Activated naive CD8-positive, alpha-beta T cell treated with anti-CD3 and anti-CD28 coated beads for 36 hours (primary cell): ENCODE data around the gene KCTD21. TPM values are rescaled to one million over a fixed set of nuclear protein-coding genes. Genes with fewer than 3 reads are reported as not detected.
A peak's percentile ranks its signal among the peaks of the same experiment; 100 is the strongest.

Experiments
- DNase-seq: peaks from one replicate; pipeline ENCODE4 v3.0.0; 2021
- H3K27ac Mint-ChIP-seq: one replicate; pipeline ENCODE4 v1.8.0; 2022; ENCODE audit warnings: mild to moderate bottlenecking, moderate library complexity, mixed read lengths
- H3K27me3 Mint-ChIP-seq: one replicate; pipeline ENCODE4 v1.8.0; 2022; ENCODE audit warnings: mild to moderate bottlenecking, mixed read lengths
- H3K36me3 Mint-ChIP-seq: one replicate; pipeline ENCODE4 v1.8.0; 2021; ENCODE audit warnings: mild to moderate bottlenecking, mixed read lengths
- H3K4me1 Mint-ChIP-seq: one replicate; pipeline ENCODE4 v1.8.0; 2021; ENCODE audit warnings: mixed read lengths
- H3K4me3 Mint-ChIP-seq: one replicate; pipeline ENCODE4 v1.8.0; 2022; ENCODE audit warnings: mild to moderate bottlenecking, moderate library complexity, mixed read lengths
- H3K9me3 Mint-ChIP-seq: one replicate; pipeline ENCODE4 v1.8.0; 2022; ENCODE audit warnings: mixed read lengths
- total RNA-seq, 2 experiments: library from RNA; stranded (reverse); gene quantifications; one replicate each; pipeline ENCODE4 v1.2.3, GENCODE V29; 2021

KCTD21 gene
- total RNA-seq, 2 experiments from 2014 or later: 3.3 to 4.0 TPM

- DNase-seq: no peak
- peaks cover 31% of the 10 kb centered on the region for H3K4me1 Mint-ChIP-seq
Measured at GRCh38 chr11:78197816-78198215, 9.4 kb upstream of the KCTD21 start.

GRCh38 chr11:78196661-78197091, 8.2 kb upstream of the KCTD21 start:
- Mint-ChIP-seq H3K27me3 (no peaks in the 10 kb centered on the region), H3K9me3 (no peaks in the 10 kb centered on the region), H3K4me1 (peaks cover 26% of the 10 kb centered on the region), H3K4me3 (no peak overlapping the region), H3K27ac (no peak overlapping the region), H3K36me3 (peaks cover 11% of the 10 kb centered on the region)
- no peak for DNase-seq

More at GRCh38 chr11:78197816-78198215, 9.4 kb upstream of the KCTD21 start:
- peaks cover 11% of the 10 kb centered on the region for H3K36me3 Mint-ChIP-seq
- no peaks in the 10 kb centered on the region for H3K9me3 Mint-ChIP-seq
- H3K27me3 Mint-ChIP-seq: no peaks in the 10 kb centered on the region
- no peak overlapping the region for H3K4me3 Mint-ChIP-seq
- H3K27ac Mint-ChIP-seq: no peak overlapping the region

GRCh38 chr11:78195917-78196560, 7.6 kb upstream of the KCTD21 start:
- Mint-ChIP-seq H3K36me3 (peaks cover 8% of the 10 kb centered on the region), H3K27ac (no peak overlapping the region)
- DNase-seq: no peak

GRCh38 chr11:78194490-78194889, 6.1 kb upstream of the KCTD21 start:
- no peaks in the 10 kb centered on the region for H3K9me3 Mint-ChIP-seq
- peaks cover 34% of the 10 kb centered on the region for H3K4me1 Mint-ChIP-seq
- H3K36me3 Mint-ChIP-seq: peaks cover 7% of the 10 kb centered on the region
- DNase-seq: no peak
- H3K27ac Mint-ChIP-seq: no peak overlapping the region
- no peak overlapping the region for H3K4me3 Mint-ChIP-seq
- no peaks in the 10 kb centered on the region for H3K27me3 Mint-ChIP-seq

More at GRCh38 chr11:78195917-78196560, 7.6 kb upstream of the KCTD21 start:
- no peaks in the 10 kb centered on the region for H3K9me3 Mint-ChIP-seq
- H3K27me3 Mint-ChIP-seq: no peaks in the 10 kb centered on the region
- H3K4me1 Mint-ChIP-seq: peaks cover 23% of the 10 kb centered on the region
- no peak overlapping the region for H3K4me3 Mint-ChIP-seq

- Mint-ChIP-seq H3K4me1 (peaks cover 36% of the 10 kb centered on the region), H3K9me3 (no peaks in the 10 kb centered on the region)
- no peak for DNase-seq
Measured at GRCh38 chr11:78193806-78194205, 5.4 kb upstream of the KCTD21 start.

GRCh38 chr11:78192911-78193351, 4.5 kb upstream of the KCTD21 start:
- Mint-ChIP-seq H3K4me3 (no peak overlapping the region), H3K27ac (peak overlapping the region; percentile 67), H3K36me3 (peaks cover 7% of the 10 kb centered on the region), H3K4me1 (peaks cover 36% of the 10 kb centered on the region), H3K9me3 (no peaks in the 10 kb centered on the region), H3K27me3 (no peaks in the 10 kb centered on the region)
- DNase-seq: no peak

More at GRCh38 chr11:78193806-78194205, 5.4 kb upstream of the KCTD21 start:
- Mint-ChIP-seq H3K27ac (no peak overlapping the region), H3K4me3 (no peak overlapping the region), H3K27me3 (no peaks in the 10 kb centered on the region), H3K36me3 (peaks cover 7% of the 10 kb centered on the region)

- Mint-ChIP-seq H3K36me3 (peaks cover 6% of the 10 kb centered on the region), H3K27me3 (no peaks in the 10 kb centered on the region), H3K27ac (no peak overlapping the region), H3K4me3 (no peak overlapping the region), H3K9me3 (no peaks in the 10 kb centered on the region), H3K4me1 (peaks cover 40% of the 10 kb centered on the region)
- no peak for DNase-seq
Measured at GRCh38 chr11:78192223-78192719, 3.8 kb upstream of the KCTD21 start.

- peaks cover 3% of the 10 kb centered on the region for H3K36me3 Mint-ChIP-seq
- no peaks in the 10 kb centered on the region for H3K9me3 Mint-ChIP-seq
- H3K4me3 Mint-ChIP-seq: no peak overlapping the region
- no peaks in the 10 kb centered on the region for H3K27me3 Mint-ChIP-seq
- H3K27ac Mint-ChIP-seq: no peak overlapping the region
- H3K4me1 Mint-ChIP-seq: peaks cover 52% of the 10 kb centered on the region
- DNase-seq: no peak
Measured at GRCh38 chr11:78190871-78191538, 2.6 kb upstream of the KCTD21 start.

- no peak overlapping the region for H3K4me3 Mint-ChIP-seq
- H3K9me3 Mint-ChIP-seq: no peaks in the 10 kb centered on the region
- H3K4me1 Mint-ChIP-seq: peaks cover 56% of the 10 kb centered on the region
- DNase-seq: no peak
- H3K27me3 Mint-ChIP-seq: no peaks in the 10 kb centered on the region
- H3K36me3 Mint-ChIP-seq: peaks cover 2% of the 10 kb centered on the region
- no peak overlapping the region for H3K27ac Mint-ChIP-seq
Measured at GRCh38 chr11:78190374-78190773, 1.9 kb upstream of the KCTD21 start.

GRCh38 chr11:78189851-78190250, 1.4 kb upstream of the KCTD21 start:
- Mint-ChIP-seq H3K4me3 (peak overlapping the region; percentile 99), H3K9me3 (no peaks in the 10 kb centered on the region), H3K36me3 (peaks cover 2% of the 10 kb centered on the region), H3K27me3 (no peaks in the 10 kb centered on the region), H3K4me1 (peaks cover 56% of the 10 kb centered on the region), H3K27ac (peak overlapping the region; percentile 70)
- no peak for DNase-seq

GRCh38 chr11:78189174-78189724, 823 bp upstream of the KCTD21 start:
- peaks cover 56% of the 10 kb centered on the region for H3K4me1 Mint-ChIP-seq
- no peaks in the 10 kb centered on the region for H3K27me3 Mint-ChIP-seq
- H3K36me3 Mint-ChIP-seq: no peaks in the 10 kb centered on the region
- no peak for DNase-seq
- H3K27ac Mint-ChIP-seq: peak overlapping the region; percentile 70
- H3K4me3 Mint-ChIP-seq: peak overlapping the region; percentile 99
- H3K9me3 Mint-ChIP-seq: no peaks in the 10 kb centered on the region

- Mint-ChIP-seq H3K4me1 (peaks cover 44% of the 10 kb centered on the region), H3K9me3 (no peaks in the 10 kb centered on the region), H3K27ac (peak overlapping the region; percentile 100), H3K4me3 (peak overlapping the region; percentile 99), H3K27me3 (no peaks in the 10 kb centered on the region), H3K36me3 (peaks cover 4% of the 10 kb centered on the region)
- peak; percentile 84 for DNase-seq
Measured at GRCh38 chr11:78187366-78188285, 800 bp downstream of the KCTD21 start.

GRCh38 chr11:78181185-78181584, 7.2 kb downstream of the KCTD21 start:
- H3K27ac Mint-ChIP-seq: no peak overlapping the region
- peaks cover 9% of the 10 kb centered on the region for H3K9me3 Mint-ChIP-seq
- no peaks in the 10 kb centered on the region for H3K27me3 Mint-ChIP-seq
- H3K4me3 Mint-ChIP-seq: no peak overlapping the region
- H3K36me3 Mint-ChIP-seq: peaks cover 22% of the 10 kb centered on the region
- no peak for DNase-seq
- H3K4me1 Mint-ChIP-seq: peaks cover 11% of the 10 kb centered on the region

- no peaks in the 10 kb centered on the region for H3K27me3 Mint-ChIP-seq
- peaks cover 11% of the 10 kb centered on the region for H3K9me3 Mint-ChIP-seq
- no peak for DNase-seq
- H3K4me3 Mint-ChIP-seq: no peak overlapping the region
- H3K4me1 Mint-ChIP-seq: peaks cover 7% of the 10 kb centered on the region
- H3K36me3 Mint-ChIP-seq: peaks cover 22% of the 10 kb centered on the region
- no peak overlapping the region for H3K27ac Mint-ChIP-seq
Measured at GRCh38 chr11:78180751-78181150, 7.7 kb downstream of the KCTD21 start.
